ENCODE results near the gene EEF2K. TPM values are rescaled to one million over a fixed set of nuclear protein-coding genes. Genes with fewer than 3 reads are reported as not detected.

EEF2K gene
- total RNA-seq, 1 experiment from 2014 or later, result 17.5 TPM

- peaks cover 3% of the 10 kb centered on the region for H3K27me3 Mint-ChIP-seq (ENCODE audit: insufficient read depth, unreplicated experiment)
- Histone ChIP-seq H3K36me3 (ENCODE audit: control insufficient read depth, insufficient read depth, low read length) (no peaks in the 10 kb centered on the region), H3K27me3 (replicated peaks; ENCODE audit: control insufficient read depth, insufficient read depth, low read length) (no peaks in the 10 kb centered on the region), H3K4me3 (ENCODE audit: low read depth, low read length) (no peak overlapping the region), H3K9me3 (no peaks in the 10 kb centered on the region), H3K4me1 (0 out of 2 replicates have a peak, but pooled peaks cover 4% of the 10 kb centered on the region)
- CTCF ChIA-PET, result no interaction called here
- no peaks in the 10 kb centered on the region for H3K9me3 Mint-ChIP-seq (ENCODE audit: unreplicated experiment)
- peaks cover 7% of the 10 kb centered on the region for H3K4me1 Mint-ChIP-seq (ENCODE audit: low read depth, unreplicated experiment)
- intact Hi-C loops (cut with micrococcal nuclease; ENCODE audit: unreplicated experiment), result no loop called here
- BruUV-seq (replicated peaks), result no TSS peak
- peaks cover 17% of the 10 kb centered on the region for H3K36me3 Mint-ChIP-seq (ENCODE audit: insufficient read depth, unreplicated experiment)
- POLR2A ChIA-PET, result no interaction called here
- no peak for TF ChIP-seq CTCF (IDR thresholded peaks at IDR 0.05; ENCODE audit: insufficient read depth in 1 of 2, low read depth in 1 of 2, low read length in 1 of 2, severe bottlenecking in 1 of 2, unreplicated experiment in 1 of 2)
- H3K4me3 Mint-ChIP-seq (ENCODE audit: unreplicated experiment), result no peak overlapping the region
- DNase-seq, result no peak
- no peak overlapping the region for H3K27ac Mint-ChIP-seq (ENCODE audit: unreplicated experiment)
Measured at GRCh38 chr16:22198547-22199293, 7.4 kb upstream of the EEF2K start.

- intact Hi-C loops (cut with micrococcal nuclease; ENCODE audit: unreplicated experiment), result no loop called here
- Histone ChIP-seq H3K27me3 (replicated peaks; ENCODE audit: control insufficient read depth, insufficient read depth, low read length) (no peaks in the 10 kb centered on the region), H3K9me3 (no peaks in the 10 kb centered on the region), H3K4me1 (0 out of 2 replicates have a peak, but pooled peaks cover 3% of the 10 kb centered on the region), H3K36me3 (ENCODE audit: control insufficient read depth, insufficient read depth, low read length) (no peaks in the 10 kb centered on the region), H3K4me3 (ENCODE audit: low read depth, low read length) (no peak overlapping the region)
- no peak for TF ChIP-seq CTCF (IDR thresholded peaks at IDR 0.05; ENCODE audit: insufficient read depth in 1 of 2, low read depth in 1 of 2, low read length in 1 of 2, severe bottlenecking in 1 of 2, unreplicated experiment in 1 of 2)
- Mint-ChIP-seq H3K4me3 (ENCODE audit: unreplicated experiment) (no peak overlapping the region), H3K4me1 (ENCODE audit: low read depth, unreplicated experiment) (peaks cover under 1% of the 10 kb centered on the region), H3K36me3 (ENCODE audit: insufficient read depth, unreplicated experiment) (peaks cover 9% of the 10 kb centered on the region), H3K27me3 (ENCODE audit: insufficient read depth, unreplicated experiment) (no peaks in the 10 kb centered on the region), H3K9me3 (ENCODE audit: unreplicated experiment) (no peaks in the 10 kb centered on the region), H3K27ac (ENCODE audit: unreplicated experiment) (no peak overlapping the region)
- BruUV-seq (replicated peaks), result no TSS peak
- ChIA-PET POLR2A (no interaction called here), CTCF (no interaction called here)
- no peak for DNase-seq
Measured at GRCh38 chr16:22202261-22202637, 3.8 kb upstream of the EEF2K start.

- Histone ChIP-seq H3K27me3 (replicated peaks; ENCODE audit: control insufficient read depth, insufficient read depth, low read length) (no peaks in the 10 kb centered on the region), H3K9me3 (no peaks in the 10 kb centered on the region), H3K4me3 (ENCODE audit: low read depth, low read length) (no peak overlapping the region), H3K36me3 (ENCODE audit: control insufficient read depth, insufficient read depth, low read length) (no peaks in the 10 kb centered on the region), H3K4me1 (0 out of 2 replicates have a peak, but pooled peaks cover 7% of the 10 kb centered on the region)
- ChIA-PET CTCF (no interaction called here), POLR2A (no interaction called here)
- Mint-ChIP-seq H3K27ac (ENCODE audit: unreplicated experiment) (no peak overlapping the region), H3K4me1 (ENCODE audit: low read depth, unreplicated experiment) (peaks cover 7% of the 10 kb centered on the region), H3K4me3 (ENCODE audit: unreplicated experiment) (no peak overlapping the region), H3K36me3 (ENCODE audit: insufficient read depth, unreplicated experiment) (peaks cover 13% of the 10 kb centered on the region), H3K27me3 (ENCODE audit: insufficient read depth, unreplicated experiment) (no peaks in the 10 kb centered on the region), H3K9me3 (ENCODE audit: unreplicated experiment) (no peaks in the 10 kb centered on the region)
- BruUV-seq (replicated peaks), result no TSS peak
- no peak for TF ChIP-seq CTCF (IDR thresholded peaks at IDR 0.05; ENCODE audit: insufficient read depth in 1 of 2, low read depth in 1 of 2, low read length in 1 of 2, severe bottlenecking in 1 of 2, unreplicated experiment in 1 of 2)
- DNase-seq, result no peak
- intact Hi-C loops (cut with micrococcal nuclease; ENCODE audit: unreplicated experiment), result no loop called here
Measured at GRCh38 chr16:22203091-22203490, 3.0 kb upstream of the EEF2K start.

Measured in Caco-2 (cell line).